Hematopoietic multipotent progenitor cell treated with erythropoietin and hydrocortisone succinate and interleukin-3 and kit ligand, for 6 days (in vitro differentiated cells): ENCODE results near the gene TLCD5.

Source experiments
- DNase-seq: peaks from one replicate; pipeline ENCODE4 v3.0.0-alpha.2; 2015

TLCD5 gene

GRCh38 chr11:120338107-120338933 is 13.2 kb downstream of the TLCD5 start:
- DNase-seq, result peak; percentile 40

GRCh38 chr11:120339394-120339890 is 14.3 kb downstream of the TLCD5 start:
- DNase-seq, result peak; percentile 97

DNA sequence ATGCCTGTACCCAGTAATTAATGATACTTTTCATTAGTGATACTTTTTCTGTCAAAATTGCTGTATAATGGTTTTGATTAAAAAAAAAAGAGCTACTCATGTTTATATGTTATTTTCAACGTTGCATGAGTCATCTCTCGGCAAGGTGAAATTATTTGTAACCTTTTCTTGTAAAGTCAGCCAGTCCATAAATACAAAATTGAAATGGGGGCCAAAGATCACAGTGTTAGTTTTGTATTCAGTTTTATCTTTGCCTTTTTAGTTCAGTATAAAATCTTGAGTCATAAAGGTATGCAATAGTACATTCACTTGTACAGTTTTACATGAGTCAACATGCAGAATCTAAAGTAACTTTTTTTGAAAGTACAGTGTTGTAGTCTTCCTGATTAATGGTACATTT is 15.4 kb downstream of the TLCD5 start:
- DNase-seq, result no peak

DNA sequence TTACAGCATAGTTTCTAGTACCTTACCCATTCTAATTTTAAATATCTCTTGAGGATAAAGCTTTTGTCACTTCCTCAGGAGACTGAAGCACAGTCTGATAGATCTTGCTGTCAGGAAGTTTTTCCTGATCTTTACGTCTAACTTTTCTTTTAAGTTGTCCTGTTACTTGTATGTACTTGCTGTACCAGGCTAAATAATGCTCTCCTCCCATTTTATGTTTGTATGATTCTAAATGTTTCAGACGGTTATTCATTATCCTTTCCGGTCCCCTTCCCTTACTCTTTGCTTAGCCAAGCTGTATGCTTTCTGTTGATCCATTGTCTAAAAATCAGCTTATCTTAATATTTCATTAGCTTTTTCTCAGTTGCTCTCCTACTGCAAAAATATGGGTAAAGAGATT is 17.1 kb downstream of the TLCD5 start:
- DNase-seq, result no peak

DNA sequence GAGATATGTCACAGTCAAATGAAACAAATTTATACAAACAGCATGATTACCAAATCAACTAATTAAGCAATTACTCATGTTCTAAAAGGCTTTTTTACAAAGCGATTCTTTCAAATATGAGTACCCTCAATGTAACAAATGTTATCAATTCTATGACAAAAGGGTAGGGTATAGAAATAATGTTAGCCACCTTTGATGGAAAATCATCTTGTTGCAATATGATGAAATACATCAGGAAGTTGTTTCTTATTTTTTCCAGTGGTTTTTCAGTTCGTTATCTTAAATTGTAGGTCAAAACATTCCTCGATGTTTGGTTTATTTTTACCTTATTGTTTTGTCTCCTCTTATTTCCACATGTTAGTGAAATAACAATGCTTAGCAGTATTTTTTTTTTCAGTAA is 17.6 kb downstream of the TLCD5 start:
- DNase-seq, result no peak

GRCh38 chr11:120343429-120343828 is 18.3 kb downstream of the TLCD5 start:
- DNase-seq, result no peak

DNA sequence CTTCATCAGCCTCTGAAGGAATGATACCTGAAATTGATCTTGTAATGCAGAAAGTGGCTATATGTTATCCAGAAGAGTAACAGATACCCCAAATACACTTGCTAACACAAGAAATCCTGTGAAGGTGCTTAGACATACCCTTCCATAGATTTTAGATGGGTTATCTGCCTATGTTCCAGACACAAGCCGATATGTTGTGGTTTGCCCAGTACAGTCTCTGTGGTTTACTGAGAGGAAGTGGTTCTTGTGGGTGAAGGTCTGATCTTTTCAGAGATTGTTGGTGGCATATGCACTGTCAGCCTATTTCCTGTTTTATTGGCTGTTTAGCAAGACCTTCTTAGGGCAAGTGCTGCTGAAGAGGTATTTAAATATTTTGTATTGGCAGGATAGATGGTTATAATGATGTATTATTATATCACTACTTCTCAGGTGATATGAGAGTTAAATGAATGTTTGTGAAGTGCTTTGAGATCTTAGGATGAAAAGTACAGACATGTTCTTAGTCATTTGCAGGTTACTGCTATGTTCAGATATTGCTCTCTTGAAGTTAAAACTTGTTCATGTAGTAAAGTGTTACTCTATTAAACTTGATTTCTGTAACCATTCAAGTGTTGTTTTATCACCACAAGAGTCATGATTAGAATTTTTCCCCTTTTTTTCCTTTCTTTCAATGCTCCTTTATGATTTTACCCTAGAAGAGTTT is 19.4 kb downstream of the TLCD5 start:
- peak; percentile 90 for DNase-seq

DNA sequence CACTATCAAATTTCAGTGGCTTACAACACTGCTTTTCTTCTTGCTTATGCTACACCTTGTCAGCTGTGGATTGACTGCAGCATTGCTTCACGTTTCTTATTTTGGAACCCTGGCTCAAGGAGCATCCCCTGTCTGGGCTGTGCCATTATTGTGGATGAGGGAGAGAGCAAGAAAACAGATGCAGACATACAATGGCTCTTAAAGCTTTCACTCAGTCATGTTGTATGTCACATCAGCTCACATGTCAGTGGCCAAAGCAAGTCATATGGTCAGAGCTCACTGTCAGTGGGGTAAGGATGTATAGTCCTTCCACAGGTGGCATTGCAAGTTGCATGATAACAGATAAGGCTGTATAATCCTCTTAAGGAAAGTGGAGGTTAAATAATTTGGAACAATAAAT is 21.1 kb downstream of the TLCD5 start:
- no peak for DNase-seq

- DNase-seq, result no peak
These were observed 25.5 kb downstream of the TLCD5 start for GRCh38 chr11:120350637-120351036.

- peak; percentile 28 for DNase-seq
These were observed 27.3 kb downstream of the TLCD5 start for GRCh38 chr11:120352405-120352804.

GRCh38 chr11:120354068-120354467 is 29.0 kb downstream of the TLCD5 start:
- DNase-seq, result no peak

DNA sequence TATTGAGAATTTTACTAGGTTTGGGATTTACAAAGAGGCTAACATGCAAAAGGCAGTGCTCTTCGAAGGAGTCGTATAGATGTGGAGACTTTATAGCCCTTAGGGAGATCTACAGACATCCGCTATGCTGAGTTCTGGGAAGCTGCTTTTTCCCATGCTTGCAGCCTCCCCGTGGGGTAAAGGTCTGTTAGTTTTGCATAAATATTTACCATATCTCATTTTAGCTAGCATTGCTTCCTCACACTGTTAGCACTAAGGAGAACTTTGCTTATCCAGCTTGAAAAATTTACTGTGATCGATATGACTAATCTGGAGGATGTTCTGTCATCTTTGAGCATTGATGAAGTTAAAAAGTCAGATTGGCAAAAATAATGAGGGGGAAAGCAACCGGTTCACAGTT is 29.7 kb downstream of the TLCD5 start:
- no peak for DNase-seq

DNA sequence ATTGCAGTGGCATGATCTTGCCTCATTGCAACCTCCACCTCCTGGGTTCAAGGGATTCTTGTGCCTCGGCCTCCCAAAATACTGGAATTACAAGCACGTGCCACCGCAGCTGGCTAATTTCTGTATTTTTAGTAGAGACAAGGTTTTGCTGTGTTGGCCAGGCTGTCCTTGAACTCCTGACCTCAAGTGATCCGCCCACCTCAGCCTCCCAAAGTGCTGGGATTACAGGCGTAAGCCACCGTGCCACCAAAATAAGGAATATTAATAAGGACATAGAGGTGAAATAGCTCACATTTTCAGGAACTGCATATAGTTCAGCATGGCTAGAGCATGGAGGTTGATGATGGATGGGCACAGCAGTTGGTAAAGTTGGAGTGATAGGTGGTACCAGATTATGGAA is 32.5 kb downstream of the TLCD5 start:
- DNase-seq, result no peak

- DNase-seq, result no peak
These were observed 33.6 kb downstream of the TLCD5 start for GRCh38 chr11:120358729-120359128.

GRCh38 chr11:120363436-120363835 is 38.3 kb downstream of the TLCD5 start:
- no peak for DNase-seq

GRCh38 chr11:120365512-120365911 is 40.4 kb downstream of the TLCD5 start:
- DNase-seq, result peak; percentile 20

- DNase-seq, result no peak
These were observed 47.2 kb downstream of the TLCD5 start for GRCh38 chr11:120372296-120372695.

- DNase-seq, result no peak
These were observed 50.0 kb downstream of the TLCD5 start for GRCh38 chr11:120375076-120375475.

DNA sequence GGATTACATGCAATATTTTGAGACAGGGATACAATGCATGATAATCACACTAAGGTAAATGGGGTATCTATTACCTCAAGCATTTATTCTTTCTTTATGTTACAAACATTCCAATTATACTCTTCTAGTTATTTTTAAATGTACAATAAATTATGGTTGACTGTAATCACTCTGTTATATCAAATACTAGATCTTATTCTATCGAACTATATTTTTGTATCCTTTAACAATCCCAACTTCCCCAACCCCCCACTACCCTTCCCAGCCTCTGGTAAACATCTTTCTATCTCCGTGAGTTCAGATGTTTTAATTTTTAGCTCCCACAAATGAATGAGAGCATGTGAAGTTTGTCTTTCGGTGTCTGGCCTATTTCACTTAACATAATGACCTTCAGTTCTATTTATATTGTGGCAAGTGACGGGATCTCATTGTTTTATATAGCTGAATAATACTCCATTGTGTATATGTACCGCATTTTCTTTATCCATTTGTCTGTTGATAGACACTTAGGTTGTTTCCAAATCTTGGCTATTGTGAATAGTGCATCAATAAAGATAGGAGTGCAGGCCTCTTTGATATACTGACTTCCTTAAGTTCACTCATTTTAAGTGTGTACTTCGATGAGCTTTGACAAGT is 51.6 kb downstream of the TLCD5 start:
- no peak for DNase-seq

- DNase-seq, result no peak
These were observed 53.4 kb downstream of the TLCD5 start for GRCh38 chr11:120378474-120378873.

GRCh38 chr11:120381401-120381800 is 56.3 kb downstream of the TLCD5 start:
- no peak for DNase-seq
